Testis (tissue), 2 donors: Measurements from ENCODE around the gene TTLL10.

Experiments used
- POLR2A ChIP-seq: fragments of 450-650 bp; IDR thresholded peaks from one replicate; pipeline ENCODE4 v1.6.1; 2017; ENCODE audit warnings: antibody characterized with exemption, mild to moderate bottlenecking, moderate library complexity
- TF ChIP-seq, protein P1 (sequence below), 3 experiments: fragments of 450-650 bp in 2 of 3; fragments of 200-600 bp in 1 of 3; sonication (generic) in 1 of 3; IDR thresholded peaks; one replicate each; pipeline ENCODE4 v1.5.1; 2016 to 2019; ENCODE audit warnings: antibody characterized with exemption in 3 of 3, mild to moderate bottlenecking in 2 of 3, moderate library complexity in 1 of 3

DNA sequence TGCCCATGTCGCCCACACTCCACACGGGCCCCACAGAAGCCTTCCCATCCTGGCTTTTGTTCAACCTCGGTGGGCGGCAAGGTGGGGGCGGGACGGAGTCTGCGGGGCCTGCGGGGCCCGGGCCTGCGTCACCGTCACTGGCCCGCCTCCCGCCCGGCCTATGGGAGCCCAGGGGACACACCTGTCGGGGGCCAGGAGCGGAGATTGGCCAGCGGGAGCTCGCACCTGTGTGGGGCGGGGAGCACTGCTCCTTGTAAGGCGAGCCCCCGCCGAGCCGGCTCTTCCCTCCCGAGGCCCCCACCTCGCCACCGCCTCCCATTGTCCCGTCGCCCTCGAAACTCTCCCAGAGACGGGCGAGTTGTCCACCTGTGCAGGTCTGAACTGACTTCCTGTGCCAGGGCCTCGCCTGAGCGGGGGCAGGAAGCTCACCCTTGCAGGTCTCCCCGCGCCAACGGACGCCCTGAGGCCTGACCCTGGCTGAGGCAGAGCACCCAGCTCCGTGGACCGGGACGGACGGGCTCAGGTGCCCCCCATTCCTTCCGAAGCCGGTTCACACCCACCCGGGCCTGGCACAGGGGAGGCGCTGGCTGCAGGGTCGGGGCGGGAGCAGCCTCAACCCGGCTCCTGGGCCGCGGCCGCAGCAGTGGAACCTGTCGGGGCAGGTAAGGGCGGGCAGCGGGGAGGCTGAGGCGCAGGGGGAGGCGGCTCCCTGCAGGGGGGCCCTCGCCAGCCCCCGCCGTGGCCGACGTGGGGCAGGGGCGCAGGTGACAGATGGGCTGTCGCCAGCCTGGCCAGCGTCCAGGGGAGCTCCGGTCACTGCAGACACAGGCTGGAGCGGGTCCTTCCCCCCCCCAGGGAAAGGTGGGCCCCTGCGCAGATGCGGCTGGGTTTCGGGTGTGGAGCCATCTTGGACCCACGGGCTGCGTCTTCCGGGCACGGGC, 10.8 kb upstream of the TTLL10 start:
- TF ChIP-seq POLR2A = no peak
- TF ChIP-seq, protein P1, sequence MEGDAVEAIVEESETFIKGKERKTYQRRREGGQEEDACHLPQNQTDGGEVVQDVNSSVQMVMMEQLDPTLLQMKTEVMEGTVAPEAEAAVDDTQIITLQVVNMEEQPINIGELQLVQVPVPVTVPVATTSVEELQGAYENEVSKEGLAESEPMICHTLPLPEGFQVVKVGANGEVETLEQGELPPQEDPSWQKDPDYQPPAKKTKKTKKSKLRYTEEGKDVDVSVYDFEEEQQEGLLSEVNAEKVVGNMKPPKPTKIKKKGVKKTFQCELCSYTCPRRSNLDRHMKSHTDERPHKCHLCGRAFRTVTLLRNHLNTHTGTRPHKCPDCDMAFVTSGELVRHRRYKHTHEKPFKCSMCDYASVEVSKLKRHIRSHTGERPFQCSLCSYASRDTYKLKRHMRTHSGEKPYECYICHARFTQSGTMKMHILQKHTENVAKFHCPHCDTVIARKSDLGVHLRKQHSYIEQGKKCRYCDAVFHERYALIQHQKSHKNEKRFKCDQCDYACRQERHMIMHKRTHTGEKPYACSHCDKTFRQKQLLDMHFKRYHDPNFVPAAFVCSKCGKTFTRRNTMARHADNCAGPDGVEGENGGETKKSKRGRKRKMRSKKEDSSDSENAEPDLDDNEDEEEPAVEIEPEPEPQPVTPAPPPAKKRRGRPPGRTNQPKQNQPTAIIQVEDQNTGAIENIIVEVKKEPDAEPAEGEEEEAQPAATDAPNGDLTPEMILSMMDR (IDR thresholded peaks at IDR 0.05) = no peak
